Measurements from ENCODE around the gene CCDC192. TPM values are rescaled to one million over a fixed set of nuclear protein-coding genes. Genes with fewer than 3 reads are reported as not detected.

The CCDC192 gene
- total RNA-seq, 3 donors from 2014 or later, result 1.3 TPM; not detected in 2

- no peaks in the 10 kb centered on the region for H3K27me3 ChIP-seq
- no peaks in the 10 kb centered on the region for H3K4me1 ChIP-seq
- no peak overlapping the region for H3K4me3 ChIP-seq
- no peaks in the 10 kb centered on the region for H3K36me3 ChIP-seq
- intact Hi-C loops (cut with DNase I; ENCODE audit: low total_unique reads), result no loop called here
- no peaks in the 10 kb centered on the region for H3K9me3 ChIP-seq
- no peak for DNase-seq (ENCODE audit: low spot score in 2 of 2)
- H3K27ac ChIP-seq, result no peak overlapping the region
- TF ChIP-seq CTCF (IDR thresholded peaks at IDR 0.05) (no peak), POLR2AphosphoS5 (IDR thresholded peaks at IDR 0.05) (no peak), POLR2A (IDR thresholded peaks at IDR 0.05) (no peak)
These were observed 160.0 kb downstream of the CCDC192 start for GRCh38 chr5:127863161-127863560.

GRCh38 chr5:127863610-127864395, 160.6 kb downstream of the CCDC192 start:
- H3K4me1 ChIP-seq, result no peaks in the 10 kb centered on the region
- DNase-seq (ENCODE audit: low spot score in 2 of 2), result no peak
- H3K36me3 ChIP-seq, result no peaks in the 10 kb centered on the region
- H3K4me3 ChIP-seq, result no peak overlapping the region
- no peaks in the 10 kb centered on the region for H3K9me3 ChIP-seq
- intact Hi-C loops (cut with DNase I; ENCODE audit: low total_unique reads), result no loop called here
- H3K27me3 ChIP-seq, result no peaks in the 10 kb centered on the region
- no peak for TF ChIP-seq POLR2A (IDR thresholded peaks at IDR 0.05)
- no peak for TF ChIP-seq CTCF (IDR thresholded peaks at IDR 0.05)
- TF ChIP-seq POLR2AphosphoS5 (IDR thresholded peaks at IDR 0.05), result no peak
- H3K27ac ChIP-seq, result no peak overlapping the region

DNA sequence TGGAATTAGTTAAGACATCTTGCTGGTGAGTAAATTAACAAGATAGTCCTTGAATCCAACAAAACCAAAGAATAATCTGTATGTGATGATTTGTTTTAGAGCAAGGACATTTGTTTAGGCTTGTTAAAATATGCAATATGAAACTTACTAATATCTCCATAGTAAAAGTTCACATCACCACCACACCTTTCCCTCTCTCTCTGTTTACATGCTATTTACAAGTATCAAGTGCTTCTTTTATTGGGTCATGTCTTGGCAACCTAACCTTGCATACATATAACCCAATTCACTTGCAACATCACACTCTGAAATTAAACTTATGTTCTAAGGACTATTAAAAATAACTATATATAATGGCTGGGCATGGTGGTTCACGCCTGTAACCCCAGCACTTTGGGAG, 161.3 kb downstream of the CCDC192 start:
- no peak for DNase-seq (ENCODE audit: low spot score in 2 of 2)
- no peaks in the 10 kb centered on the region for H3K4me1 ChIP-seq
- H3K27me3 ChIP-seq, result no peaks in the 10 kb centered on the region
- intact Hi-C loops (cut with DNase I; ENCODE audit: low total_unique reads), result no loop called here
- H3K9me3 ChIP-seq, result no peaks in the 10 kb centered on the region
- TF ChIP-seq POLR2A (IDR thresholded peaks at IDR 0.05) (no peak), POLR2AphosphoS5 (IDR thresholded peaks at IDR 0.05) (no peak), CTCF (IDR thresholded peaks at IDR 0.05) (no peak)
- H3K27ac ChIP-seq, result no peak overlapping the region
- H3K36me3 ChIP-seq, result no peaks in the 10 kb centered on the region
- H3K4me3 ChIP-seq, result no peak overlapping the region

DNA sequence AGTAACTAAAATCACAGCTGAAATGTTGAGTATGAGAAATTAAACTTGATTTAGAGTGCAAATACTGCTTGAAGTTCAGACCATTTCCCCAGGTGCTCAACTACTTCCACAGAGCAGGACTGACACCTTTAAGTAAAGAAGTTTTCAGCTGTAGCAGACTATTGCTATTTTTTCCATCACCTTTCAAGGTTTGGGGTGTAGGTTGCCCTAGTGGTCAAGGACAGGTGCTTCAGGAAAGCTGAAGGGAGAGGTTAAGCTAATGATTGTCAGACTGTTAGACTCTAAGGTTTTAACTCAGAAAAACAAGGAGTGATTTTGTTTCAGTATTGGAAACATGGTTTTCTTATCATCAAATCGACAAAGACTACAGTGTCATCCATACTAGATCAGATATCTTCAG, 162.1 kb downstream of the CCDC192 start:
- Histone ChIP-seq H3K27ac (no peak overlapping the region), H3K4me1 (no peaks in the 10 kb centered on the region), H3K4me3 (no peak overlapping the region), H3K36me3 (no peaks in the 10 kb centered on the region), H3K9me3 (no peaks in the 10 kb centered on the region), H3K27me3 (no peaks in the 10 kb centered on the region)
- no peak for DNase-seq (ENCODE audit: low spot score in 2 of 2)
- TF ChIP-seq CTCF (IDR thresholded peaks at IDR 0.05) (no peak), POLR2A (IDR thresholded peaks at IDR 0.05) (no peak), POLR2AphosphoS5 (IDR thresholded peaks at IDR 0.05) (no peak)
- intact Hi-C loops (cut with DNase I; ENCODE audit: low total_unique reads), result no loop called here

- Histone ChIP-seq H3K4me3 (no peak overlapping the region), H3K27me3 (no peaks in the 10 kb centered on the region), H3K36me3 (no peaks in the 10 kb centered on the region)
These were observed 164.0 kb downstream of the CCDC192 start for GRCh38 chr5:127867022-127867783.

More at GRCh38 chr5:127867022-127867783, 164.0 kb downstream of the CCDC192 start:
- Histone ChIP-seq H3K27ac (peak overlapping the region; percentile 22 to 57), H3K4me1 (no peaks in the 10 kb centered on the region), H3K9me3 (no peaks in the 10 kb centered on the region)
- no peak for DNase-seq (ENCODE audit: low spot score in 2 of 2)
- intact Hi-C loops (cut with DNase I; ENCODE audit: low total_unique reads), result no loop called here
- TF ChIP-seq CTCF (IDR thresholded peaks at IDR 0.05) (no peak), POLR2AphosphoS5 (IDR thresholded peaks at IDR 0.05) (no peak), POLR2A (IDR thresholded peaks at IDR 0.05) (no peak)
